Stimulated activated CD4-positive, alpha-beta T cell treated with anti-CD3 and anti-CD28 coated beads, TNF-alpha, amount 100 ng/mL, for 1 hour (primary cell): Measurements from ENCODE around the gene ARL17B.
"Not testable (repeated sequence)": the region's sequence is repeated elsewhere in the genome, so short reads cannot be mapped to it uniquely, and the experiment has no call there.

Source experiments
- DNase-seq, 3 donors: peaks; one replicate each; pipeline ENCODE4 v3.0.0-alpha.2; 2020; ENCODE audit warnings: low read depth in 3 of 3, low spot score in 1 of 3

The ARL17B gene

GRCh38 chr17:46252804-46253203, 108.8 kb downstream of the ARL17B start:
- DNase-seq, result not testable (repeated sequence)

DNA sequence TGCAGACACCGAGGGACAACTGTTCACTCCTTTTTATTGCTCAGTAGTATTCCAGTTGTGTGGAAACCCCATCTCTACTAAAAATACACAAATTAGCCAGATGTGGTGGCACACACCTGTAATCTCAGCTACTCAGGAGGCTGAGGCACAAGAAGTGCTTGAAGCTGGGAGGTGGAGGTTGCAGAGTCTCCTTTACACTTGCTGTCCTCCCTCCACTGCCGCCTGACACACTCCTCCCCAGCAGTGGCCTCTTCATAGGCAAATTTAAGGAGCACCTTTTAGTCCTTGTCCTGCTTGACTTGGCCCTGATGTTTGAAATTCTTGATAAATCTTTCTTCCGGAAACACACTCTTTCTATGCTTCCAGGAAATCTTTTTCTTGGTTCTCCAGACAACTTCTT, 112.4 kb downstream of the ARL17B start:
- DNase-seq, result not testable (repeated sequence)

DNA sequence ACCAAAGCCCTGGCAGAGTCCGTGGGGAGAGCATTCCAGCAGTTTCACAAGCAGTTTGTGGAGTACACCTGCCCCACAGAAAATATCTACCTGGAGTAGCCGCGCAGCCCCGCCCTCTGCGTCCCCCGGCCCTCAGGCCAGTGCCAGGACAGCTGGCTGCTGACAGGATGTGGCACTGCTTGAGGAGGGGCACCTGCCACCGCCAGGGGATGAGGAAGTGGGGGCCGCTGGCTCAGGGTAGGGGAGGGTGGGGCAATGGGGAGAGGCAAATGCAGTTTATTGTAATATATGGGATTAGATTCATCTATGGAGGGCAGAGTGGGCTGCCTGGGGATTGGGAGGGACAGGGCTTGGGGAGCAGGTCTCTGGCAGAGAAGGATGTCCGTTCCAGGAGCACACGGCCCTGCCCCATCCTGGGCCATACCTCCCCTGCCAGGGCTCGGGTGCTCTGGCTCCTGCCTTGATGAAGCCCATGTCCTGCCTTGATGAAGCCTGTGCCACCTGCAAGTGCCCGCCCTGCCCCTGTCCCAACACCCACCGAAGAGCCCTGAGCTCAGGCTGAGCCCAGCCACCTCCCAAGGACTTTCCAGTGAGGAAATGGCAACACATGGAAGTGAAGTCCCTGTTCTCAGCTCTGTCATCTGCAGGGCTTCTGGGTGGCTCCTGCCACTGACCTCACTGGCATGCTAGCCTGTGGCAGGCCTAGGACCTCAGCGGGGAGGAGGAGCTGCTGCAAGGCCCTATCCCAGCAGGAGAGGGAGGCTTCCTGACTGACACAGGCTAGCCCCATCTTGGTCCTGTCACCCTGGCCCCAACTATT, 116.4 kb downstream of the ARL17B start:
- DNase-seq, result not testable (repeated sequence)

DNA sequence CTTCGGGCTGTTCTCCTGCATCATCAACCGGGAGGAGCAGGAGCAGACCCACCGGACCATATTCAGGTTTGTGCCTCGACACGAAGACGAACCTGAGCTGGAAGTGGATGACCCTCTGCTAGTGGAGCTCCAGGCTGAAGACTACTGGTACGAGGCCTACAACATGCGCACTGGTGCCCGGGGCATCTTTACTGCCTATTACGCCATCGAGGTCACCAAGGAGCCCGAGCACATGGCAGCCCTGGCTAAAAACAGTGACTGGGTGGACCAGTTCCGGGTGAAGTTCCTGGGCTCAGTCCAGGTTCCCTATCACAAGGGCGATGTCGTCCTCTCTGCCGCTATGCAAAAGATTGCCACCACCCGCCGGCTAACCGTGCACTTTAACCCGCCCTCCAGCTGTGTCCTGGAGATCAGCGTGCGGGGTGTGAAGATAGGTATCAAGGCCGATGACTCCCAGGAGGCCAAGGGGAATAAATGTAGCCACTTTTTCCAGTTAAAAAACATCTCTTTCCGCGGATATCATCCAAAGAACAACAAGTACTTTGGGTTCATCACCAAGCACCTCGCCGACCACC, 117.1 kb downstream of the ARL17B start:
- DNase-seq, result not testable (repeated sequence)

DNA sequence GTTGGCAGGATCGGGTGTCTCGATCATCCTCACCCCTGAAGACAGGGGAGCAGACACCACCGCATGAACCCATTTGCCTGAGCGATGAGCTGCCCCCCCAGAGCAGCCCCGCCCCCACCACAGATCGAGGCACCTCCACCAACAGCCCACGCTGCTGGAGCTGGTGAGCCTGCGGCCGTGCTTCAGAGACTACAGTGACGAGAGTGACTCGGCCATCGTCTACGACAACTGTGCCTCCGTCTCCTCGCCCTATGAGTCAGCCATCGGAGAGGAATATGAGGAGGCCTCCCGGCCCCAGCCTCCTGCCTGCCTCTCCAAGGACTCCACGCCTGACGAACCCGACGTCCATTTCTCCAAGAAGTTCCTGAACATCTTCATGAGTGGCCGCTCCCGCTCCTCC, 117.6 kb downstream of the ARL17B start:
- not testable (repeated sequence) for DNase-seq

- DNase-seq, result not testable (repeated sequence)
These were observed 118.1 kb downstream of the ARL17B start for GRCh38 chr17:46243505-46243904.

DNA sequence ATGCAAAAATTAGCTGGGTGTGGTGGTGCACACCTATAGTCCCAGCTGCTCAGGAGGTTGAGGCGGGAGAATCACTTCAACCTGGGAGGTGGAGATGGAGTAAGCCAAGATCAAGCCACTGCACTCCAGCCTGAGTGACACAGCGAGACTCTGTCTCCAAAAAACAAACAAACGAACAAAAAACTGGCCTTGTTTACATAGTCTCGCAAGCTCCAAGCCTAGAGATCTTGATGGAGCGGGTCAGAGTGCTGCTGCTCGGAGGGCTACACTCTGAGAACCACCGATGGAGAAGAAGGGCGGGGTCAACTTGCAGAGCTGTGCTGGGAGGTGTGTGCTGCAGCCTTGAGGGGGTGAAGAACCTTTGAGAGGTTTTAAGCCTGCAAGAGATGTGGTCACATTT, 130.2 kb downstream of the ARL17B start:
- not testable (repeated sequence) for DNase-seq

- DNase-seq, result peak; percentile 76 to 92 (median 83)
These were observed 136.2 kb downstream of the ARL17B start for GRCh38 chr17:46225274-46225794.

DNA sequence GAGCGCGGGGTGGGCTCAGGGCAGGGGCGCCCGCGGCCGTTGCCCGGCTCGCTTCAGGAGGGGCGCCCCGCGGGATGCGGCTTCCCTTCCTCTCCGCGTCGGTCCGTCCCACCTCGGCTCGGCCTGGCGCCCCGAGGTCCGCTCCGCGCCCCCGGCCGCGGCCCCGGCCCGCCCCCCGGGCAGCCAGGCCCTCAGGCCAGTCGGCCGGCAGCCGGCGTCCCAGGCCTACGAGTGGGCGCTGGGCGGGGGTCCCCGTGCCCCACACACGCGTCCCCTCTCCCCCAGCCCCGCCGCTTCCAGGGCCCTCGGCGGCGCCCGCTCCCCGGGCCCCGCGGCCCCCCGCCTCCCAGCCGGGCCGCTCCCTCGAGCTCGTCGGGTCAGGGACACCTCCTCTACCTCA, 136.7 kb downstream of the ARL17B start:
- DNase-seq, result not testable (repeated sequence)
